IPS-18a (cell line): ENCODE results near the gene ARIH2.

Experiments
- H3K27ac ChIP-seq: one replicate; pipeline ENCODE4 v1.5.1; 2013; ENCODE audit warnings: low read length
- H3K27me3 ChIP-seq: one replicate; pipeline ENCODE4 v1.6.1; 2013; ENCODE audit warnings: mild to moderate bottlenecking, low read length; ENCODE audit not compliant: control insufficient read depth, insufficient read depth
- H3K36me3 ChIP-seq: one replicate; pipeline ENCODE4 v1.6.1; 2013; ENCODE audit warnings: low read depth, low read length; ENCODE audit not compliant: control insufficient read depth
- H3K4me1 ChIP-seq: one replicate; pipeline ENCODE4 v1.6.1; 2013; ENCODE audit warnings: low read depth, low read length; ENCODE audit not compliant: control insufficient read depth
- H3K4me3 ChIP-seq: one replicate; pipeline ENCODE4 v1.5.1; 2013; ENCODE audit warnings: low read length
- H3K9ac ChIP-seq: one replicate; pipeline ENCODE4 v1.6.1; 2013; ENCODE audit warnings: mild to moderate bottlenecking, low read length, moderate library complexity
- H3K9me3 ChIP-seq: one replicate; pipeline ENCODE4 v1.6.1; 2013; ENCODE audit warnings: low read depth, low read length; ENCODE audit not compliant: control insufficient read depth

ARIH2 gene

DNA sequence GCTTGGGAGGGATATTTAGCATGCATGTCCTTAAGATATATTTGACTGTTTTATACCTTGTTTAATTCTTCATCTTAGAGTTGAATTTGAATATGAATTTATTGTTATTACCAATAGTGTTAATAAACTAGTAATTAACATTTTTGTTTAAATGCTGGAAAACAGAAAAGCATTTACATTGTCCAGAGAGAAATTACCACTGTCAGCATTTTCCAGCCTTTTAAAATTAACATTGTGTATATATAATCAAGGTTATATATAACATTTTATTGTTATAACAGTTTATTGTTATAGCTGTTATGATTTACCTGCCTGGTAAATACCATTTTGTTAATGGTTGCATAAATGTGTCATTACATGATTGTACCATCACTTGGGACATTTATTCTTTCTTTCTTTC, 63.4 kb downstream of the ARIH2 start:
- no peak overlapping the region for H3K9ac ChIP-seq
- peaks cover 72% of the 10 kb centered on the region for H3K36me3 ChIP-seq
- H3K4me3 ChIP-seq = no peak overlapping the region

GRCh38 chr3:48982686-48983085, 64.0 kb downstream of the ARIH2 start:
- Histone ChIP-seq H3K36me3 (peaks cover 67% of the 10 kb centered on the region), H3K9ac (no peak overlapping the region), H3K4me3 (no peak overlapping the region), H3K27me3 (no peaks in the 10 kb centered on the region), H3K4me1 (no peaks in the 10 kb centered on the region), H3K27ac (no peak overlapping the region), H3K9me3 (no peaks in the 10 kb centered on the region)

More for the DNA sequence above, 63.4 kb downstream of the ARIH2 start:
- Histone ChIP-seq H3K9me3 (no peaks in the 10 kb centered on the region), H3K27ac (no peak overlapping the region), H3K27me3 (no peaks in the 10 kb centered on the region), H3K4me1 (no peaks in the 10 kb centered on the region)

- Histone ChIP-seq H3K27ac (no peak overlapping the region), H3K9ac (no peak overlapping the region), H3K9me3 (no peaks in the 10 kb centered on the region), H3K36me3 (peaks cover 63% of the 10 kb centered on the region), H3K4me3 (no peak overlapping the region), H3K27me3 (no peaks in the 10 kb centered on the region), H3K4me1 (no peaks in the 10 kb centered on the region)
These were observed 64.5 kb downstream of the ARIH2 start for GRCh38 chr3:48983096-48983495.

DNA sequence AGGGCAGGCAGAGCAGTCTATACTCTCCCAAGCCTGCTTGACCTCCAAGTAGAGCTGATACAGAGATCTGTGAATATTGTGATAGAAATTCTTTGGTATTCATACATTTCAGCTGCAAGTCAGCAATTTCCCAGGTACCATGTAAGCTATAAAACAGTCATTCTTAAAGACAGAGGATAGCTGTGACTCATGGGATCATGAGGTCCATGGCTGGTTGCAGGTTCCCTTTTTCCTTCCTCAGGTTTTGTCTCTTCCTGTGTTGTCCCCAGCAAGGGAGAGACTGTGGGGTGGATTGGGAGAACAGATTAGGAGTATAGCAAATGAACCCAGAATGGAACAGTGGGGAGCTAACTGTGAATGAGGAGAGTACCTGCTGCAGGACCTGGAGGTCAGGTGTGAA, 66.0 kb downstream of the ARIH2 start:
- Histone ChIP-seq H3K36me3 (peaks cover 55% of the 10 kb centered on the region), H3K9me3 (no peaks in the 10 kb centered on the region), H3K9ac (no peak overlapping the region), H3K27ac (no peak overlapping the region), H3K4me3 (no peak overlapping the region), H3K4me1 (peaks cover 4% of the 10 kb centered on the region), H3K27me3 (no peaks in the 10 kb centered on the region)

GRCh38 chr3:48985831-48986376, 67.3 kb downstream of the ARIH2 start:
- Histone ChIP-seq H3K36me3 (peaks cover 46% of the 10 kb centered on the region), H3K27ac (no peak overlapping the region), H3K4me1 (peaks cover 5% of the 10 kb centered on the region), H3K9ac (no peak overlapping the region), H3K27me3 (no peaks in the 10 kb centered on the region), H3K9me3 (no peaks in the 10 kb centered on the region), H3K4me3 (no peak overlapping the region)

- H3K4me3 ChIP-seq = peak overlapping the region; percentile 92
- H3K36me3 ChIP-seq = peaks cover 21% of the 10 kb centered on the region
- no peaks in the 10 kb centered on the region for H3K9me3 ChIP-seq
- H3K9ac ChIP-seq = peak overlapping the region; percentile 77
- H3K27ac ChIP-seq = peak overlapping the region; percentile 51
- peaks cover 13% of the 10 kb centered on the region for H3K4me1 ChIP-seq
- H3K27me3 ChIP-seq = no peaks in the 10 kb centered on the region
These were observed 70.6 kb downstream of the ARIH2 start for GRCh38 chr3:48989126-48989795.

GRCh38 chr3:48989796-48990635, 71.4 kb downstream of the ARIH2 start, which contains the start of gene P4HTM:
P4HTM (plus strand) TSS chr3:48990241; CDS start chr3:48990257, 16 bp downstream.
- H3K27ac ChIP-seq = peak within 1 kb of the TSS; percentile 51
- peak within 1 kb of the TSS; percentile 77 for H3K9ac ChIP-seq
- H3K4me3 ChIP-seq = peak within 1 kb of the TSS; percentile 92
- peaks cover 13% of the 10 kb centered on the region for H3K4me1 ChIP-seq
- peaks cover 14% of the 10 kb centered on the region for H3K36me3 ChIP-seq
- H3K27me3 ChIP-seq = no peaks in the 10 kb centered on the region
- no peaks in the 10 kb centered on the region for H3K9me3 ChIP-seq

DNA sequence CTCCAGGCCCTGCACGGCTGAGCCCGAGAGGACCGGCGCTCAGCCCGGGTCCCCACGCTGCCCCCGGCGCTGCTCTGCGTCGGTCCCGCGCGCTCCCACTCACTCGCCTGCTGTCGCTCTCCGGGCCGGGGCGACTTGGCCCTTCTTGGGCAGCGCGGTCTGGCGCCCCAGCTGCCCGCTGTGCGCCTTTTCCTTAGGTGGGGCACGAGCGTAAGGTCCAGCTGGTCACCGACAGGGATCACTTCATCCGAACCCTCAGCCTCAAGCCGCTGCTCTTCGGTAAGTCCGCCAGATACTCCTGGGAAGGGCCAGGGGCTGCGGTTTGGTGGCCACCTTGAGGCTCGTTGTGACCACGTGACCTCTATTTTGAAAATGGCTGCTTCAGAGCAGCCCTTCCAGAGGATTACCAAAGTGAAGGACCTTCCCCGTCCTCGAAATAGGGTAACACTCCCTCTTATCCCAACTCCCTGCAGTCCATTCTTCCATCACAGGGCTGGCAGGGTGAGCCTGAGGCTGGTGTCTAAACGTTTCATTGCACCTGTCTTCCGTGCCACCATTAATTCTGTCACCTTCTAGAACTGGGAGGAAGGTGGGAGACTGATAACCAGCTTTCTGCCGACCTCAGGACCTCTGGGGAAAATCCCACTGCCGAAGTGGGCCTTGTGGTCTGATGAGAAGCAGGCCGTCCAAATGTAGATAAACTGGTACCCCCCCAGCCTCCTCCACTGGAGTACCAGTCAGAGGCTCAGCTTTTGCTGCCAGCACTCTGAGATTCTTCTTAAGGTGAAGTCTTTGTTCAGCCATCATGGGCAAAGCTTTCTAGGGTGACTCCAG, 72.2 kb downstream of the ARIH2 start:
- Histone ChIP-seq H3K36me3 (peaks cover 10% of the 10 kb centered on the region), H3K27me3 (no peaks in the 10 kb centered on the region), H3K9me3 (no peaks in the 10 kb centered on the region), H3K9ac (peak overlapping the region; percentile 77), H3K4me1 (peaks cover 13% of the 10 kb centered on the region), H3K4me3 (peak overlapping the region; percentile 92), H3K27ac (peak overlapping the region; percentile 4)

DNA sequence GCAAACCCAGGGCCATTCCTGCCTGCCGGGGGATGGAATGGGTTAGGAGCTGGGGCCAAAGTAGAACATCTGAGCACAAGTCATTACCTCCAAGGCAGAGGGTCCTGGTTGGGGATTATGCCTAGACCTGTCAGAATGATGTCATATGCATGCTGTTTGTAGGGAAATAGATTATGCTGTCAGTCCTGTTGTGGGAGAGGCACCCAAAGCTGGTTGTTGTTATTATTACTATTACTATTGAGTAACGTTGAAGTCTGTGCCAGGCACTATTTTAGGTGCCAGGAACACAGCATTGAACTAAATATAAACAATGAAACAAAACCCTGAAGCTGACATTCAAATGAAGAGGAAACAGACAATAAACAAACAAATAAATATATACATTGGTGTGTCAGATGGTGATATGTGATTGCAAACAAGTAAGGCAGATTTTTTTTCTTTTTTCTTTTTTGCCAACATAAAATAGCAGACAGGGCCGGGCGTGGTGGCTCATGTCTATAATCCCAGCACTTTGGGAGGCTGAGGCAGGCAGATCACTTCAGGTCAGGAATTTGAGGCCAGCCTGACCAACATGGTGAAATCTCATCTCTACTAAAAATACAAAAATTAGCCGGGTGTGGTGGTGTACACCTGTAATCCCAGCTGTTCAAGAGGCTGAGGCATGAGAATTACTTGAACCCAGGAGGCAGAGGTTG, 73.4 kb downstream of the ARIH2 start:
- Histone ChIP-seq H3K9ac (no peak overlapping the region), H3K36me3 (no peaks in the 10 kb centered on the region), H3K4me3 (peak overlapping the region; percentile 92), H3K27ac (no peak overlapping the region), H3K4me1 (peaks cover 13% of the 10 kb centered on the region), H3K27me3 (no peaks in the 10 kb centered on the region), H3K9me3 (no peaks in the 10 kb centered on the region)

DNA sequence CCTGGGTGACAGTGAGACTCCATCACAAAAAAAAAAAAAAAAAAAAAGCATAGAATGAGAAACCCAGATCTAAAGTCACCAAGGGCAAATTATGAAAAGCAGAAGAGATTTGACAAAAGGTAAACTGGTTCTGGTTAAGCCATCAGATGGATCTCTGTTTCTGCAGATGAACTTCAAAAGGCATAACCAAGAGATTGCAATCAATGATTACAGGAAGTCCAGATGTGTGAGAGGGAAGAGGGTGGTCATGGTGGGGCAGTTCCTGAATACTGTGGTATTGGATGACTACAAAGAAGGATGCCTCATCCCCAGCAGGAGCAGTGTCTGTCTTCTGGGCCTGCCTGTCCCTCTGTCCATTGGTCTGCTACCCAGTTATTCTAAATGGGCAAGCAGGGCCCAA, 75.2 kb downstream of the ARIH2 start:
- Histone ChIP-seq H3K4me1 (peaks cover 13% of the 10 kb centered on the region), H3K9ac (no peak overlapping the region), H3K27ac (no peak overlapping the region), H3K36me3 (no peaks in the 10 kb centered on the region), H3K4me3 (no peak overlapping the region), H3K27me3 (no peaks in the 10 kb centered on the region), H3K9me3 (no peaks in the 10 kb centered on the region)
